WTC11 (cell line): ENCODE measurements around the gene FHIT. TPM values are rescaled to one million over a fixed set of nuclear protein-coding genes. Genes with fewer than 3 reads are reported as not detected.

Experiments used
- ATAC-seq: fragments of 200-7000 bp; cut with Tn5 transposase; 2 replicates; pipeline ENCODE4 v1.10.0; 2021; ENCODE audit warnings: mild to moderate bottlenecking, moderate library complexity
- CTCF ChIA-PET: fragments of 300-600 bp; sonication (Branson Sonifier 250); formaldehyde crosslinking; loops from one replicate; lab custom pipeline; 2021; ENCODE audit warnings: antibody characterized with exemption; lab: Charles Lee
- POLR2A ChIA-PET: fragments of 350-600 bp; sonication (Branson Sonifier 250); formaldehyde crosslinking; loops from one replicate; lab custom pipeline; 2021; ENCODE audit warnings: antibody characterized with exemption; lab: Charles Lee
- DNase-seq: peaks from one replicate; pipeline ENCODE4 v3.0.0; 2021; ENCODE audit warnings: low spot score
- H3K27ac Mint-ChIP-seq: 2 replicates; pipeline ENCODE4 v1.8.0; 2021; ENCODE audit warnings: mixed read lengths
- H3K27me3 Mint-ChIP-seq: 2 replicates; pipeline ENCODE4 v1.8.0; 2021; ENCODE audit warnings: low read depth, mild to moderate bottlenecking, moderate library complexity, mixed read lengths
- H3K36me3 Mint-ChIP-seq: 2 replicates; pipeline ENCODE4 v1.8.0; 2021; ENCODE audit warnings: mixed read lengths
- H3K4me1 Mint-ChIP-seq: 2 replicates; pipeline ENCODE4 v1.8.0; 2022; ENCODE audit warnings: mixed read lengths
- H3K4me3 Mint-ChIP-seq: 2 replicates; pipeline ENCODE4 v1.8.0; 2021; ENCODE audit warnings: mild to moderate bottlenecking, moderate library complexity, mixed read lengths
- H3K9me3 Mint-ChIP-seq: 2 replicates; pipeline ENCODE4 v1.8.0; 2021; ENCODE audit warnings: mixed read lengths
- AFF4 ChIP-seq: sonication (generic); formaldehyde crosslinking; IDR thresholded peaks from 2 replicates; pipeline ENCODE4 v1.8.1; 2023; ENCODE audit warnings: mild to moderate bottlenecking, missing genetic modification reagents, borderline replicate concordance
- AR ChIP-seq: fragments of 250-450 bp; sonication (Bioruptor Pico); IDR thresholded peaks from 2 replicates; pipeline ENCODE4 v1.9.0; 2021; ENCODE audit warnings: mild to moderate bottlenecking
- ATF6 ChIP-seq: sonication (generic); formaldehyde crosslinking; IDR thresholded peaks from 2 replicates; pipeline ENCODE4 v1.8.1; 2023; ENCODE audit warnings: mild to moderate bottlenecking, missing genetic modification reagents
- CBFB ChIP-seq: sonication (generic); formaldehyde crosslinking; IDR thresholded peaks from 2 replicates; pipeline ENCODE4 v1.8.1; 2022; ENCODE audit warnings: mild to moderate bottlenecking, low read depth, missing genetic modification reagents
- CREM ChIP-seq: sonication (generic); formaldehyde crosslinking; IDR thresholded peaks from 2 replicates; pipeline ENCODE4 v1.8.1; 2022; ENCODE audit warnings: mild to moderate bottlenecking, missing genetic modification reagents, moderate library complexity
- EMX1 ChIP-seq: fragments of 250-450 bp; sonication (Bioruptor Pico); IDR thresholded peaks from 2 replicates; pipeline ENCODE4 v1.8.0; 2021; ENCODE audit warnings: mild to moderate bottlenecking
- ESRRA ChIP-seq: sonication (generic); formaldehyde crosslinking; IDR thresholded peaks from 2 replicates; pipeline ENCODE4 v1.8.1; 2022; ENCODE audit warnings: mild to moderate bottlenecking, missing genetic modification reagents, borderline replicate concordance
- FOXJ3 ChIP-seq: sonication (generic); formaldehyde crosslinking; IDR thresholded peaks from 2 replicates; pipeline ENCODE4 v1.9.0; 2021; ENCODE audit warnings: missing genetic modification reagents, mild to moderate bottlenecking, borderline replicate concordance
- GABPB1 ChIP-seq: sonication (generic); formaldehyde crosslinking; IDR thresholded peaks from 2 replicates; pipeline ENCODE4 v1.8.1; 2023; ENCODE audit warnings: mild to moderate bottlenecking, missing genetic modification reagents
- GTF2I ChIP-seq: fragments of 250-450 bp; sonication (Bioruptor Pico); conservative IDR thresholded peaks from 2 replicates; pipeline ENCODE4 v1.4.0; 2021; ENCODE audit warnings: mild to moderate bottlenecking
- IRF1 ChIP-seq: sonication (generic); formaldehyde crosslinking; IDR thresholded peaks from 2 replicates; pipeline ENCODE4 v1.8.0; 2023; ENCODE audit warnings: missing genetic modification reagents
- MAX ChIP-seq: sonication (generic); formaldehyde crosslinking; IDR thresholded peaks from 2 replicates; pipeline ENCODE4 v1.8.0; 2022; ENCODE audit warnings: mild to moderate bottlenecking, missing genetic modification reagents
- NFE2L1 ChIP-seq: sonication (generic); formaldehyde crosslinking; IDR thresholded peaks from 2 replicates; pipeline ENCODE4 v1.8.1; 2023; ENCODE audit warnings: missing genetic modification reagents
- OVOL2 ChIP-seq: fragments of 250-450 bp; sonication (Bioruptor Pico); IDR thresholded peaks from 2 replicates; pipeline ENCODE4 v1.9.0; 2021; ENCODE audit warnings: mild to moderate bottlenecking, borderline replicate concordance
- PREB ChIP-seq: sonication (generic); formaldehyde crosslinking; IDR thresholded peaks from 2 replicates; pipeline ENCODE4 v1.8.1; 2022; ENCODE audit warnings: mild to moderate bottlenecking, missing genetic modification reagents, moderate library complexity, borderline replicate concordance
- SMAD4 ChIP-seq: sonication (generic); formaldehyde crosslinking; IDR thresholded peaks from 2 replicates; pipeline ENCODE4 v1.8.0; 2022; ENCODE audit warnings: mild to moderate bottlenecking, missing genetic modification reagents
- STAT6 ChIP-seq: sonication (generic); formaldehyde crosslinking; conservative IDR thresholded peaks from 2 replicates; pipeline ENCODE4 v1.8.1; 2023; ENCODE audit warnings: mild to moderate bottlenecking, low read depth, missing genetic modification reagents, moderate library complexity
- TCF7 ChIP-seq: sonication (generic); formaldehyde crosslinking; IDR thresholded peaks from 2 replicates; pipeline ENCODE4 v1.8.0; 2022; ENCODE audit warnings: mild to moderate bottlenecking, low read depth, missing genetic modification reagents, moderate library complexity
- USF2 ChIP-seq: sonication (generic); formaldehyde crosslinking; IDR thresholded peaks from 2 replicates; pipeline ENCODE4 v1.8.1; 2023; ENCODE audit warnings: mild to moderate bottlenecking, missing genetic modification reagents, moderate library complexity
- ZBTB21 ChIP-seq: sonication (generic); formaldehyde crosslinking; IDR thresholded peaks from 2 replicates; pipeline ENCODE4 v1.8.1; 2023; ENCODE audit warnings: mild to moderate bottlenecking, missing genetic modification reagents, borderline replicate concordance
- ZNF416 ChIP-seq: fragments of 250-450 bp; sonication (Bioruptor Pico); IDR thresholded peaks from 2 replicates; pipeline ENCODE4 v1.9.0; 2021; ENCODE audit warnings: mild to moderate bottlenecking, inconsistent platforms
- ZNF423 ChIP-seq: fragments of 250-450 bp; sonication (Bioruptor Pico); IDR thresholded peaks from 2 replicates; pipeline ENCODE4 v2.1.2; 2022; ENCODE audit warnings: mild to moderate bottlenecking, moderate library complexity
- ZNF671 ChIP-seq: fragments of 250-450 bp; sonication (Bioruptor Pico); IDR thresholded peaks from 2 replicates; pipeline ENCODE4 v1.8.0; 2021; ENCODE audit warnings: mild to moderate bottlenecking
- total RNA-seq: library from RNA; stranded (reverse); gene quantifications from 3 replicates; pipeline ENCODE4 v1.2.3, GENCODE V29; 2021

FHIT gene
- total RNA-seq, 1 experiment from 2014 or later: 2.6 TPM

- TF ChIP-seq EMX1 (no peak), FOXJ3 (CRISPR knock-in tag) (no peak), AFF4 (CRISPR knock-in tag) (no peak), IRF1 (CRISPR knock-in tag) (no peak), SMAD4 (CRISPR knock-in tag) (no peak), ZNF671 (CRISPR knock-in tag) (no peak), ATF6 (CRISPR knock-in tag) (no peak)
Measured at GRCh38 chr3:61169621-61170251, 81.5 kb downstream of the FHIT start (continued).

GRCh38 chr3:61168286-61168685 is 83.0 kb downstream of the FHIT start:
- Mint-ChIP-seq H3K27ac (0 out of 2 replicates have a peak overlapping the region, but pooled peaks have one; percentile 23), H3K36me3 (peaks cover 14% of the 10 kb centered on the region), H3K9me3 (peaks cover 14% of the 10 kb centered on the region), H3K27me3 (no peaks in the 10 kb centered on the region; the same call in 1 of the 2 replicates), H3K4me1 (peaks cover 20% of the 10 kb centered on the region), H3K4me3 (no peak overlapping the region)
- ATAC-seq (no peak), DNase-seq (no peak)
- ChIA-PET POLR2A (no interaction called here), CTCF (no interaction called here)
- TF ChIP-seq ZNF423 (no peak), NFE2L1 (CRISPR knock-in tag) (no peak), USF2 (CRISPR knock-in tag) (no peak), CBFB (no peak), GTF2I (CRISPR knock-in tag) (no peak), PREB (CRISPR knock-in tag) (no peak), AR (CRISPR knock-in tag) (no peak), OVOL2 (CRISPR knock-in tag) (no peak), GABPB1 (CRISPR knock-in tag) (no peak), ESRRA (CRISPR knock-in tag) (no peak), MAX (CRISPR knock-in tag) (no peak), CREM (no peak), TCF7 (CRISPR knock-in tag) (no peak), ZNF416 (CRISPR knock-in tag) (no peak), STAT6 (CRISPR knock-in tag) (no peak), ZBTB21 (CRISPR knock-in tag) (no peak)
